Measurements from ENCODE around the gene TSPOAP1.
A peak's percentile ranks its signal among the peaks of the same experiment; 100 is the strongest.

TSPOAP1 gene

DNA sequence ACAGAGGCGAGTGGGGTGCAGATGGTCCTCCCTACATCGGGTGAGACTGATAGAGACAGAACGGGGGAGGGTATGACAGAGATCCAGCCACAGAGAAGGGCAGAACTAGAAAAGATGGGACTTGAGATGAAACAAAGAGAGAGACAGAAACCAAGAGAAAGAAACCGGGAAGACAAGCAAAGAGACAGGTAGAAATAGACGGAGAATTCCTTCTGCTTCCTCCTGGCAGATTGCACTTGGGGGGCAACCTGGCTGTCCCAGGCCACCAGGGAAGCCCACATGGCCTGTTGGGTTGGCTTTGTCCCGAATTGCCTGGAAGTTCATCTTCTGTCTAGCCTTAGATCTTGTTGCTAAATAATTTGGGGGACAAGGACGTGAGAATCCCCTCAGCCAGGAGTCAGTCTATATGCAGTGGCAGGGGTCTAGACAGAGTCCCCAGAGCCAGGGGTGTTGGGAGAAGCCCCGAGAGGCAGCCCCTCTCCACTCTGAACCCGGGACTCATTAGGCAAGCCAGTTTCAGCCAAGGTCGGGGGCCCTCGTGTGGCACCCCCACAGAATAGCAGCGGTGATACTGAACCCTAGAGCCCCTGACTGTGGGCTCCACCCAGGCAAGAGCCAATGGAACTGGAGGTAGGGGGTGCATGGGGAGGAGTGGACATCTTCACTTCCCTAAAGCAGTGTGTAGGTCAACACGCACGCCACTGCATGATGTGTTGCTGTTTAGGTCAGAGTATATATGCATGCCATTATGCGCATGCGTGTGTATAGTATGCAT, 627 bp upstream of the TSPOAP1 start:
- no peak for DNase-seq

- DNase-seq = no peak
These were observed 1.0 kb downstream of the TSPOAP1 start for GRCh38 chr17:58327363-58328194.

- no peak for DNase-seq
These were observed 1.8 kb downstream of the TSPOAP1 start for GRCh38 chr17:58326609-58327362.

- DNase-seq = no peak
These were observed 2.6 kb downstream of the TSPOAP1 start for GRCh38 chr17:58325976-58326468.

GRCh38 chr17:58325289-58325726, 3.3 kb downstream of the TSPOAP1 start:
- peak; percentile 12 for DNase-seq

DNA sequence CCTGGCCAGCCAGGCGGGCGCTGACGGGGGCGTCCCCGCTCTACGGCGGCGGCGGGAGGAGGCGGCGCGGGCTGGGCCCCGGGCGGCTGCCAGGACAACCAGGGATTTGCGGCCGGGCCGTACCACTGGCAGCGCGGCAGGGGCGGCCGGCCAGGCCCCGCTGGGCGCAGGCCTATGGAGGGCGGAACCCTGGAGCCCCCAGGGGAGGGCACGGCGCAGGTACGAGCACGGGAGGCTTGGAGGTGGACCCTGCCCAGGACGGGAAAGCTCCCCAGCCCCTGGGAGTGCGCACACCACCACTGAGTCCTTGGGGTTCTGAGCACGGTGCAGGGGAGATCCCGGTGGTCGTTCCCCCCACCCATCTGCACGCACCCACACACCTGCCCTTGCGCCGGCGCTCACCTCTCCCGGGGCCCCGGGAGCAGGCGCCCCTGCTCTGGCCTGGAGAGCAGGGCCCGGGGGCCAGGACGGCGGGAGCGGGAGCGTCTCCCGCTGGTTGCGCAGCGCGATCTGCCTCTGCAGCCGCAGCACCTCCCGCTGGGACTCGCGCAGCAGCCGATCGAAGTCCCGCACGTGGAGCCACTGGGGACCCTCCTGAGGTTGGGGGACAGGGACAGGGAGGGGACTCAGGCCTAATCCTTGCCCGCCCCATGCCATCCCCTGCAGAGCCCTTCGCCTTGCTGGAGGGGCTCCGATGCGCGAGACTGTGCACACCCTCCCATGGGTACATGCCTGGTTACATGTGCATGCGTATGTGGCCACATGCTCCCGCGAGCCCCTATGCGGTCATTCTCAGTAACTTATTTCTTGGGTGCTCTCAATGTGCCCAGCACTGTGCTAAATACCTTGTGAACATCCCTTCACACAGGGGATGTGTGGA, 3.9 kb downstream of the TSPOAP1 start:
- DNase-seq = peak; percentile 25

DNA sequence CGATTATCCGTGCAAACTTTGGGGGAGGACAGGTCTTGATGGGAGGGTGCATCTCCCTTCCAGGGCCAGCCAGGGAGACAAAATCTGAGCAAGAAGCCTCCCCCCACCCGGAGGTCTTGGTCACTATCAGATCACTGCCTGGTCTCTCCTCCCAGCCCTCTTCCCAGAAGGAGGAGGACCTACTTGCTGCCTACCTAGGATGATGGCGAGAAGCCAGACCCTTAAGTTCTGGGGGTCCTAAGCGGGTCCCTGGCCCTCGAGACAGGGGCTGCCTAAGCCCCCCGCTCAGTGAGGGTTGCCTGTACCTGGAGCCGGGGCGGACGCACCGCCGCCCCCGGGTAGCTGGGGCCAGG, 4.6 kb downstream of the TSPOAP1 start:
- no peak for DNase-seq

- DNase-seq = no peak
These were observed 5.1 kb downstream of the TSPOAP1 start for GRCh38 chr17:58323366-58324055.

GRCh38 chr17:58322581-58323185, 5.9 kb downstream of the TSPOAP1 start:
- no peak for DNase-seq

DNA sequence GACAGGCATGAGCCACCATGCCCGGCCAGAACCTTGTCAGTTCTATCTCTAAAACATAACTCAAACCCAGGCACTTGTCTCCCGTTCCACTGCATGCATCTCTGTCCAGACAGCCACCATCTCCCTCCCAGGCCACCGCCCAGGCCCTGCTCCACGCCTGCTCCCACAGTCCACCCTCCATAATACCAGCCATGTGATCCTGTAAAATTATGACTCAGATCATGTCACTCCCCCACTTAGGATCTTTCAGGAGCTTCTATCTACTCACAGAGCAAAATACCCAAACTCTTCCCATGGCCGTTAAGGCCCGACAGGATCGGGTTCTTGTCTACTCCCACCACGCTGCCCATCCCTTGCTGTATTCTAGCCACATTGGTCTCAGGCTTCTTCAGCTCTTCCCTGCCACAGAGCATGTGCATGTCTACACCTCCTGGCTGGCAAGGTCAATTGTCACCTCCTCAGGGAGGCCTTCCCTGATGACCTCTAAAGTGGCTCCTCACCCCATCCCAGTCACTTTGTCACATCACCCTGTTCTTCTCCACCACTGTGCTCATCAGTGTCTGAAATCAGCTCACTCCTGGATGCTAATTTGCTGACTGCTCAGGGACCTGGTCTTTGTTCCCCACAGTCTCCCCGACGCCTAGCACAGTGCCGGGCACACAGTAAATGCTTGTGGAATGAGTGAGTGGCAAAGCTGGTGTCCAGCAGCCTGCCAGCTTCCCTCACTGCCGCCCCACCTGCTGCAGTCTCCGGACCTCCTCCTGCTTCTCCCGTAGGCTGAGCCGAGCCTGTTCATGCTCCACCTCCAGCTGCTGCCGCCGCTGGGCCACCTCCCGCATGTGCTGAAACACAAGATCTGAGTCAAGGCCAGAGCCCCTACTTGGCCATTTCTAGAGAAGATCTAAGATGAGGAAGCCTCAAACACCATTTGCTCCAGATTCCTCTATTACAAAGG, 6.7 kb downstream of the TSPOAP1 start:
- DNase-seq = no peak

DNA sequence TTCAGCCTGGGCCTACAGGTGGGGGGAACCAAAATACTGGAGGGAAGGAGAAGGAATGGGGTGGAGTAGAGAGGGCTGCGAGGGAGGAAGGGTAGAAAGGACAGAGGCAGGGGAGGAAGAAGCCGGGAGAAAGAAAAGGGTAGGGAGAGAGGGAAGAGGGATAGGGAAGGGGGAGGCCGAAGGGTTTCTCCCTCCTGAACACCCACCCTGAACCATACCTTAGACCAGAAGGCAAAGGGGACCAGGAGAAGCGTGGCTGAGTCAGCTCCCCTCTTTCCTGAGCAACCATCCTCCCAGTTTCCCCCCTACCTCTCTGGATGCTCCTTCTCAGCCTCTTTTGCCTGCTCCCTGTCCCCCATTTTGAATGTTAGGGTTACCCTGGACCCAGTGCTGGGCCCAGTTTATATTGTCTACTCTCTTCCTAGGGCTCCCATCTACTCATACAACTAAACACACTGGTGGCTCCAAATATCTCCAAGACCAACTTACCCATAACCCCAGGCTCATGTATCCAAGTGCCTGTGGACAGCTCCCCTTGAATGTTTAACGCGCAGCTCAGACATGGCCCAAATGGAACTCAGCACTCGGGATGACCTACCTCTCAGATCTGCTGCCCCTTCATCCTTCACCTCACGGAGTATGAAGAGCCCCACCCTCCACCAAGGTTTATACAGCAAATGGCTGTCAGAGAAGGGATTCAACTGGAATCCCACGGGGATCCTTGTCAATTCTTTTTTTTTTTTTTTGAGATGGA, 7.8 kb downstream of the TSPOAP1 start:
- DNase-seq = no peak

GRCh38 chr17:58320163-58320558, 8.4 kb downstream of the TSPOAP1 start:
- DNase-seq = no peak

DNA sequence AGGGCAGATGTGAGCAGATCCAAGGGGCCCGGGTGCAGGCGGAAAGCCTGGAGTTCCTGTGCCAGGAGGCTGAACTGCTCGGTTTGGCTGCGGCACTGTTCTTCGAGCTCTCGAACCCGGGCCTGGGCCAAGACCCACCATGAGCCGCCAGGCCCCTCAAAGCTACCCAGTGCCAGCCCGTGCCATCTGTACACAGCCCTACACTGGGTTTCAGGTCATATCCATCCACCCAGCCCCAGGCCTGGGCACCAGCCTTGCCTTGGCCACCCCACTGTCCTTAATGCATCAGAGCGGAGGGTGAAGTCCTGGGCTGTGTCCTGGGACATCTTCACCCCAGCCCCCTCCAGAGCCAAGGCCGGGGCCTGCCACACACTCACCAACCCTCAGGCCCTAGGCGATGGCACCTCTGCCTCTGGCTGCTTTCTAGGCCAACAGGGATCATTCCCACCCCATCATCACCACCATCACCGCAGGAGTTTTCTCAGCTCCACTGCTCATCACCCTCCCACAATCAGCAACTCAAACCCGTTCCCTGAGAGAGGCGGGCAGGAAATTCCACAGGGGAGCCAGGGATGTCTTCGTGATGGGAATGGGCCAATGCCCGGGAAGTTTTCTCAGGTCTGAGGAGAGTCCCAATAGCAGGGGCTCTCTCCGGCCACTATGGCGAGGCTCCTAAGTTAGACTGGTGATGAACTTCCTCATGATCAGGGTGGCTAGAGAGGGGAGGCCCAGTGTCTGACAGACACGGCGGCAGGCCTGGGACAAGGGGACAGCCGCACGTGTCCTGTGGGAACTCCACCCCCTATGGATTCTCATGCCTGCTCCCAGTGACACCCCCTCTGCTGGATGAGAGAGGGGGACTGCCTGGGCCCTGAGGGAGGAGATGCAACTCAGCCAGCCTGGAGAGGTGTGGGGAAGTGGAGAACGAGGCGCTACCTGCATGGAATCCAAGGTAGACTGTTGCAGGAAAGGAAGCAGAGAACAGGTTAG, 9.1 kb downstream of the TSPOAP1 start:
- DNase-seq = no peak

DNA sequence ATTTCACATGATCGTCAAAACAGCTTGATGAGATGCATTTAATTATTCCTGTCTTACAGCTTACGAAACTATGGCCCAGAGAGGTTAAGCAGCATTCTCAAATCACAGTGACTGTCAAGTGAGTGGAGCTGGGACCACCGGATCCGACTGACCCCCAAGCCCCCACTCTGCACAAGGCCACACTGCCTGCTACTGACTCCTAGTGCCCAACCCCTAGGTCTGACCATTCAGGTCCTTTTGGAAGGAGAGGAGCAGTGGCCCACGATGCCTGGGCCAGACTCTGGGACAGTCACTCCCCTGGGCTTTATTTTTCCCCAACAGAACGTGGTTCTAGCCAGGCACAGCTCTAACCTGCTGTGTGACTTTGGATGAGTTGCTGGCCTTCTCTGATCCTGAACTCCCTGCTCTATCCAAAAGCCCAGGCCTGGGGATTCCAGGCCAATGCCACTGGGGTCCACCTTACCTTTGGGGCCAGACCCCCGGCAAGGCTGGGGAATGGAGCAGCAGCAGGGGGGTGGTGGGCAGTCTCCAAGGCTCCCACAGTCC, 9.9 kb downstream of the TSPOAP1 start:
- DNase-seq = no peak

DNA sequence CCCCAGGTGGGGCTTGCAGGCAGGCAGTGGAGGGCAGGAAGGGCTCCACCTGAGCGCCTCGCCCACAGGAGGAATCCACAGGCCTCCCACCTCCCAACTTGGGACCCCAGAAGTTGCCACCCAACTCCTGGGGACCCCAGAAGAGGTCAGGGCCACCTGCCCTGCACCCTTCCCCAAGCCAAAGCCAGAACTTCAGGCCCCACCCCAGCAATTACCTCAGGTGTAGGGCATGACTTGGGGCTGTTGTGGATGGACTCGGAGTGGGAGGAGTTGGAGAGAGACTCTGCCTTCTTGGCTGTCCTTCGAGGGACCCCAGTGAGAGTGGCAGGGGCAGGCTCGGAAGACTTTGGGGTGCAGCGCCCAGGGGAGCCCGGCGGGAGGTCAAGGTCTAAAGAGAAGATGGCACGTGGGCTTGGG, 10.5 kb downstream of the TSPOAP1 start:
- no peak for DNase-seq

DNA sequence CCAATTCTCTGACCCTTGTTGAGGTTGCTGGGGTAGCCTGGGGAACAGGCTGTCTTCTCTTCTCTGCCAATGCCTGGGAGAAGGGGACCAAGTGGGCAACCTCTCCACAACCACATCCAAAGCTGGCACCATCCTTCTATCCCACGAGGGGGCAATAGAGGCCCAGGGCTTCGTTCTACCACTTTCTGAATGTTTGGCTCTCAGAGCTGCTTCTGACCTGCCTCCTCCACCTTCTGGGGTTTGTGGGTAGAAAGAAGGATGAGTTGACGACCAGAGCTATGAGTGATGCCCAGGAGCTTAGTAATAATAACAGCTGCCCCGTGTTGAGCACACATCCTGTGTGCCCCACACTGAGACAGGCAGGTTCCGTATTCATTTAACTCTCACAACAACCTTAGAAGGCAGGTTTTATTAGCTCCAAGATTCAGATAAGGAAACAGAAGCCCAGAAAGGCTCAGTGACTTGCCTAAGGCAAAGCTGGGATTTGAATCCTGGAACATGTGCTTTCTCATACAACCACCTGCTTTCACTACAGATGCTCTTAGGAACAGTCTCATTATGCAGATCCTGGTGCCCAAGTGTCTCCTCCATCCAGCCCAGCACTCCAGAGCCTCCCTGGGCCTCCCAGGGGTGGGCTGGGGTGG, 11.1 kb downstream of the TSPOAP1 start:
- no peak for DNase-seq
